Mesenteric fat pad (tissue), 1 donor: ENCODE results near the gene SPRY1. TPM values are rescaled to one million over a fixed set of nuclear protein-coding genes. Genes with fewer than 3 reads are reported as not detected.

ENCODE experiments used
- DNase-seq: peaks from one replicate; pipeline ENCODE4 v3.0.0-alpha.2; 2020; ENCODE audit warnings: low spot score
- total RNA-seq: library from RNA; stranded (reverse); fragmentation: NEBNext Ultra II Directional; extraction: Animal tissue kit (Norgen Biotek cat#: 25700); gene quantifications from one replicate; pipeline ENCODE4 v1.2.1, GENCODE V29; 2021
- donor health status: DM: yes; HTN: yes; CAD: no.

Gene SPRY1
- total RNA-seq, 1 donor from 2014 or later, result 343 TPM

DNA sequence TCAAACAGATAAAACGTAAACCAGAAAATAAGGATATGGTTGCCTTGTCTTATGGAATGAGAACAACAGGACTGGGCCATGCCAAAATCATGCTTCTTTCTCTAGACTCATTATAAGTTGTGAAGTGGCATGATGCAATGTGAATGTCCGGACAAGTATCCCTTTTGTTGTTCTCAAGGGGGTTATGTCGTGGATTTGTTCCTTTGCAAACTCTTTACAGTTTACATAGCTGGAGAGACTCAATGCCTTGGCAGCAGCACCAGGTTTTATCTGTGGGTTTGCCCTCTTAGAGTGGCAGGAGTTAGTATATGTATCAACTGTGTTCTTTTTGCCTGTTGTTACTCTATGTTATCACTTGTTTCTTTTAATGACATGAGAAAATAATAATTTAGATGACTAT is 41.4 kb downstream of the SPRY1 start:
- DNase-seq, result no peak

DNA sequence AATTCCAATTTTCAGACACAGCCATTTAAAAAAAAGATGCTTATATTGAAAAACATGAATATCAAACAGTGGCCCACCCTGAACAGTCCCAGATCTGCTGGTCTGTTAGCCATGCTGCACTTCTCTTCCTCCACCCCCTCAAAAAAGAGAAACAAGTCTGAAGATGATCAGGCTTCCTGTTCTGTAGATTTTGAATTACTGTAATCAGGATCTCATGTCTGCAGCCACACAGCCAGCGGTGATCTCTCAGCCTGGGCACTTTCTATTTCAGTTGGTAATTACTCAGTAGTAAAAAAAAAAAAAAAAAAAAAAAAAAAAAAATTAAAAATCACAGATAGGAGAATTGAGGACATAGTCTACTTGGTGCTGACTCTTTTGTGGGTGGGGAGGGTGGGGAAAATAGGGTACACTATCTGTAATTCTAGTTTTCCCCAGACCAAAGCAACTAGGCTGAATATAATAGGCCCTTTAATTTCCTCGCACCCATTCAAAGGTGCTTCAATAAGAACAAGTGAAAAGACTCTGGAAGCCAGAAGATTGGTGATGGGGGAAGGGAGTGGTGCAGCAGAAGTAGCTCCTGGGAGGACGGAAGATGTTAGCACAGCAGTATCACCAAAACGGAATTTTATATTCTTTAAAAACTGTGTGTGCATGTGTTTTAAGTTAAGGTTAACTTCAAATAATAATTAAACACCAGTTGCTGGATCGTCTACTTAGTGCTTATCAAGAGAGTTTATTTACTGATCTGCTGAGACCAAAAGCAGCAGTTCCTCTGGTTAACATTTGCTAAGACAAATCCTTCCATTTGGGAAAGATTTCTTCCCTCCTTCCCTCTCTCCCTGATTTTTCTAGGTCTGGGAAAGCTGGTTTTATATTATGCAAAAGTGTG is 47.0 kb downstream of the SPRY1 start:
- DNase-seq, result no peak

DNA sequence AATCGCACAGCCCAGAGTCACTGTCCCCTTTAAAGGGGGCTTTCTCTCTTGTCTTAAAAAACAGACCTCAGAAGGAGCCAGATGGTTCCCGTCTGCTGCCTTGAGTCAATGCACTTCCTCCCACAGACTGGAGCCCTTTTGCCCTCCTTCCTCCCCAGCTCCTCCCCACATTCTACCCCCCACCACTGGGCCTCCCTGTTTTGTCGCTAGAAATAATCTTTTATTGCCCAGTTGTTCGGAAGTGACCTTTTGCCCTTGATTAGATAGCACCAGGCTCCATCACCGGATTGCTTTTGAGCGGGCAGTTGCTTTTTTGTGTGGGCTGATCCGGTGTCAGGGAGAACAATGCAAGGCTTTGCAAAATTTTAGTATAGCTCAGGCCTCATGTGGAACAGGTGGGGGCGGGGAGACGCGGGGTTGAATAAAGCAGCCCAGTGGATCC is 47.7 kb downstream of the SPRY1 start:
- no peak for DNase-seq

DNA sequence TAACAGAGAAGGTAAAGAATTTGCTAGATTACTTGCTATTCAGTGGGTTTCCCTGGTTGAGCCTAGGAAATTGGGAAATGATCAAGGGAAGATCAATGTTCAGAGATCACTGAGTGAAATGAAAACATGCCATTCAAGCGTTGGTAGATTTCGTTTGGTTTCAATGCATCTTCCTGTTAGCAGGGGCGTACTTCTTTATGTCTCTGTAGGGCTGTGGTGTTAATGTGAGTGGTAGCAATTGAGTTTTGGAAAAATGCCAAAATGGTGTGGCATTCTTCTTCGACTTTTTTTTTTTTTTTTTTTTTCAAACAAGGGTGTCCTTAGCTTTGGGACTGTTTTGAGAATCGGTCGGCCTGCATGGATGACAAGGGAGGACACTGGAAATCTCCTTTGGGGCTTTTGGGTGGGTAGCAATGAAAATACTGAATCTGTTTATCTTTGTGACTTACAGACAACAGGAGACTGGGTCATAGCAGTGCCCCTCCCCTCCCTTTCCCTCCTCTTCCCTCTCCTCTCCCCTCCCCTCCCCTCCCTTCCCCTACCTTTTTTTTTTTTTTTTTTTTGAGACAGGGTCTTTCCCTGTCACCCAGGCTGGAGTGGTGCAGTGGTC is 50.4 kb downstream of the SPRY1 start:
- no peak for DNase-seq

DNA sequence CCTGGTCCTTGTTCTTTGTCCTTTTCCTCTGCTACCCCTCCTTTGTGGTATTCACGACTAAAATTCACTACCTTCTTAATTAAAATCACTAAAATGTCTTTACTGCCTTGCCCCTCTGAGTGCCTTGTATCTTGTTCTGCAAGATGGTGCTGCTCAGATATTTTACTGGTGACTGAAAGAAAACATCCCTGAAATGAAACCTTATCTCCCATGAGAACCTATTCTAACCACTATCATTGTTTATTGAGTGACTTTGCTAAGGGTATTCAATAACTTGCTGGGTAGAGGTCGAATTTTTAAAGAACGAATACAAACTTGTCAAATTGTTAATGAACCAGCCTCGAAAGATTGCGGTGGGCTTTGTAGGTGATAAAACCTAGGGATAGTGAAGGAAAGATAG is 52.8 kb downstream of the SPRY1 start:
- DNase-seq, result no peak

DNA sequence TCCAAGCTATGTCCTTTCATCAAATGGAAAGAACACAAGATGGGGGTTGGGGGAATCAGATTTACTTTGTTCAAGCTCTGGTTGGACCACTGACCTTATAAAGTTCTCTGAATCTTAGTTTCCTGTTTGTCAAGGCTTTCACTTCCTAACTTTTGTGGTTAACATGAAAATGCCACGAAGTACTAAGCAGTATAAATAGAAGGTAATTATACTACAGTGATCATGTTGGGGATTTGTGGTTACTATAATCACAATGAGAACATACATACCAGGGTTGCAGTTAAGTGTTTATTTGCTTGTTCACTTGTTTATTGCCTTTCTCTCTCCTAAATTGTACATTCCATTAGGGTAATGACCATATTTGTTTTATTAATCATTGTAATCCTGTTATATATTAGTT is 53.2 kb downstream of the SPRY1 start:
- DNase-seq, result no peak

DNA sequence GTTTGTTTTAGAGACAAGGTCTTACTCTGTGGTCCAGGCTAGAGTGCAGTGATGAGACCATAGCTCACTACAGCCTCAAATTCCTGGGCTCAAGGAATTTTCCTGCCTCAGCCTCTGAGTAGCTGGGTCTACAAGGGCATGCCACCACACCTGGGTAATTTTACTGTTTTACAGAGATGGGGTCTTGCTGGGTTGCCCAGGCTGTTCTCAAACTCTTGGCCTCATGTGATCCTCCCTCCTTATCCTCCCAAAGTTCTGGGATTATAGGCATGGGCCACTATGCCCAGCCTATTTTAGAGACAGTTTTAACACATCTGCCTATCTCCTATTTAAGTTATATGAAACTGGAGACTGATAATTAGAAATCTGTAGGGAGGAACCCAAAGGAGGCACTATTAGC is 53.8 kb downstream of the SPRY1 start:
- DNase-seq, result no peak

DNA sequence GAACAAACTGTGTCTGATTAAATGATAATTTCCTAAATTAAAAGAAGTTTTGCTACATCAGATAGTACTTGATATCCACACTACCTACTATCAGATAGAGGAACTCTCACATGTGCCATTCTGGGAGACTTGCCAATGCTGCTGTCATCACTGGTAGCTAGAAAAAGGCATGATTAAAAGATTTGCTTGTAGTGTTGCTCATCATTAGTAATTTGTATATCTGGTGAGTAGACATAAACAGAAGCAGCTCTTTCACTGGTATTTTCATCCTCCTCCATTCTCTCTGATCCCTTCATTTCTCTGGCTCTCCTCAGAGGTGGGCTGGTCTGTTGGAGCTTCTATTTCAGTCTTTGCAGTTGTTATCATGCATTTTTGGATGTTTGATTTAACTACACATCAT is 56.0 kb downstream of the SPRY1 start:
- no peak for DNase-seq

DNA sequence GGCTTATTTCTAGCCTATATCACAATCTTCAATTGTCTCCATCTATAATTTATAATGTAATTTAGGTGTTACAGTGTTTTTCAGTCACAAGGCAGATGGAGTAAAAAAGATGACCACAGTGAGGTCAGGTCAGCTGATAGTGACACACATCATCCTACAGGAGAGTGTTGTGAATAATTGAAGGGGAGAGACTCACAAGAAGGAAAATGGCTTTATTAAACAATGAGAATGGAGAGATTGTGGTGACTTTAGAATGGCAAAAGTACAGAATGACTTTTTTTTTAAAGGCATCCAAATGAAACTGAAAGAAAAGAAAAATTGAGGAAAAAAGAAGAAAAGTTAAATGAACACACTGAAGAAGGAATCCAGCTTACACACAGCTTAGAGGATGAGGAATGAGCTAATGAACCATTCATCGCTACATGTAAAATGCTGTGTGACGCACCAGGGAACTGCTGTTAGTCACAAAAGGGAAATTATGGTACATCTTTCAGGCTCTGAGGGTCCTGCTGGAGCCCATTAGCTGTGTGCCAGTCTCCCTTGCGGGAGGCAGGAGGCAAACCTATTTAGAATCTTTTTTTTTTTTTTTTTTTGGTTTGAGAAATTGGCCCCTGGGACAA is 56.6 kb downstream of the SPRY1 start:
- no peak for DNase-seq
